ENCODE measurements around the gene EMILIN2.

GRCh38 chr18:2913398-2914005 lies 66.7 kb downstream of the EMILIN2 start:
- TF ChIP-seq, protein P1, sequence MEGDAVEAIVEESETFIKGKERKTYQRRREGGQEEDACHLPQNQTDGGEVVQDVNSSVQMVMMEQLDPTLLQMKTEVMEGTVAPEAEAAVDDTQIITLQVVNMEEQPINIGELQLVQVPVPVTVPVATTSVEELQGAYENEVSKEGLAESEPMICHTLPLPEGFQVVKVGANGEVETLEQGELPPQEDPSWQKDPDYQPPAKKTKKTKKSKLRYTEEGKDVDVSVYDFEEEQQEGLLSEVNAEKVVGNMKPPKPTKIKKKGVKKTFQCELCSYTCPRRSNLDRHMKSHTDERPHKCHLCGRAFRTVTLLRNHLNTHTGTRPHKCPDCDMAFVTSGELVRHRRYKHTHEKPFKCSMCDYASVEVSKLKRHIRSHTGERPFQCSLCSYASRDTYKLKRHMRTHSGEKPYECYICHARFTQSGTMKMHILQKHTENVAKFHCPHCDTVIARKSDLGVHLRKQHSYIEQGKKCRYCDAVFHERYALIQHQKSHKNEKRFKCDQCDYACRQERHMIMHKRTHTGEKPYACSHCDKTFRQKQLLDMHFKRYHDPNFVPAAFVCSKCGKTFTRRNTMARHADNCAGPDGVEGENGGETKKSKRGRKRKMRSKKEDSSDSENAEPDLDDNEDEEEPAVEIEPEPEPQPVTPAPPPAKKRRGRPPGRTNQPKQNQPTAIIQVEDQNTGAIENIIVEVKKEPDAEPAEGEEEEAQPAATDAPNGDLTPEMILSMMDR (IDR thresholded peaks at IDR 0.05): no peak
- TF ChIP-seq EZH2 (IDR thresholded peaks at IDR 0.05; ENCODE audit: borderline replicate concordance, insufficient read depth, low read depth, low read length, poor library complexity, severe bottlenecking): no peak
